GM19351 (cell line): Measurements from ENCODE around the gene TSPAN18.

Source experiments
- ATAC-seq: cut with Tn5 transposase; IDR thresholded peaks from one replicate; pipeline ENCODE4 v1.9.1; 2021; ENCODE audit warnings: mild to moderate bottlenecking, moderate library complexity; ENCODE audit not compliant: unreplicated experiment

TSPAN18 gene

GRCh38 chr11:44950625-44951476 is 224.1 kb downstream of the TSPAN18 start, which contains the start of gene TP53I11:
TSS of gene TP53I11 (minus strand) at chr11:44950883. CDS start at chr11:44938335, 12,548 bp downstream.
- no peak for ATAC-seq

GRCh38 chr11:44952082-44952481 is 225.3 kb downstream of the TSPAN18 start:
- ATAC-seq, result no peak

GRCh38 chr11:44952500-44953260 is 225.9 kb downstream of the TSPAN18 start:
- no peak for ATAC-seq

DNA sequence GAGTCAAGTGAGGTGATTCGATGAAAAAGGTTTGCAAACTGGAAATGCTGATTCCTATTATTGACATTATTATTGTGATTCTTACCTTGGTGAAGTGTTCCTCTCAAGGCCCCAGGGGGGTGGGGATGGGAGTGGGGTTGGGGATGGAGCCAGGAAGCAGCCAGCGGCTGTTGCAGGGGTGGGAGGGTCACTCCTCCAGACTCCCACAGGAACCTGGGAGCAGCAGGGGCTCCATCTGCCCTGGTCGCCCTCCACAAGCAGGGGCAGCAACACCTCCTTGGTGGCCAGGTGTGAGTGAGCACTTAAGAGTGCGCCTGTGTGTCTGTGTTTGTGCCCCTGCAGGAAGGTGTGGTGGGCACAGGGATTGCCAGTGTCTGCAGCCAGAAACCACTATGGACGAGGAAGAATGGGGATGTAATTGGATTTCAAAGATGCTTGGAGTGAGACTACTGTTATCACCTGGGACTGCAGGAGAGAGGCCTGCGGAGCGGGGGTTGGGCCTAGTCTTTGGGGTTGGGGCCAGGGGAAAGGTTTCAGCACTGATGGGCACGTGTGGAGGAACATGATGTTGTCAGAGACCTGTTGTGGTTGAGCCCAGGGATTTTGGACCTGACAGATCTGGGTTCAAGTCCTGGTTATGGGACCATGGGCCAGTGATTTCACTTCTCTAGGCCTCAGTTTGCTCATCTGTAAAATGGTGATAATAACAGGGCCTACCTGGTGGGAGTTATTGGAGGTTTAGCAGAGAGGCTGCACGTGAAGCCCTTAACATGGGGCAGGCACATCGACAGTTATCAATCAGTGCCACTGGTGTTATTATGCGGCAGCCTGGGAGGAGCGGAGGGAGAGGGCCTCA is 227.5 kb downstream of the TSPAN18 start:
- ATAC-seq, result no peak

- ATAC-seq, result no peak
Measured at GRCh38 chr11:44955015-44955738, 228.4 kb downstream of the TSPAN18 start.

GRCh38 chr11:44957040-44957515 is 230.3 kb downstream of the TSPAN18 start:
- ATAC-seq, result no peak

DNA sequence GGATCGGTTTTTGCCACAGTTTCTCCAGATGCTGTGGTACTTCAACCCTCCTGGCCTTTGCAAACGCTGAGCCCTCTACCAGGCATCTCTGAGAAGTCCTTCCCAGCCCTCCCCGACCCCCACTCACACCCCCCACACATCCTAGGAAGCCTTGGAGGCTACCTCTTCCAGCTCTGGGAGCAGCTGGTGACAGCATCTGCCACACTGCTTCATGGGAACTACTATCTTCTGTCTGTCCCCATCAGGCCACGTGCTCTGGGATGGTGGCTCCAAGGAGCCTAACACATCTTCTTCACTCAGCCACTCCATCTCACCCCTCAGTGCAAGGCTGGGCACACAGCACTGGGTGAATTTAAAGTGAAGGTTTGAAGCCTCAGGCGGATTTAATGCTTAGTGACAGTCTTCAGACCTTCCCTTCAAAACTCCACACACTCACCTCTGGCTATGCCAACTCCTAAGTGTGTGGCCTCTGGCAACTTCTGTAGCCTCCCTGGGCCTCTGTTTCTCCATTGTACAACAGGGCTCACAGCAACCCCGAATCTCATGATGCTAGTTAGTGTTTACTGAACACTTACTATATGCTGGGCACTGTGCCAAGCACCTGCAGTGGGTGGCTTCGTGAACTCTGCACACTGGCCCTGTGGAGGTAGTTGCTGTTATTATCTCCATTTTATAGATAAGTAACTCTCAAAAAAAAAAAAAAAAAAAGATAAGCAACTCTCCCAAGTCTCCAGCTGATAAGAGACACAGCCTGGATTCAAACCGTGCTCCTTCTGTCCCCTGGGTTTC is 231.2 kb downstream of the TSPAN18 start:
- no peak for ATAC-seq

- ATAC-seq, result no peak
Measured at GRCh38 chr11:44959064-44959463, 232.3 kb downstream of the TSPAN18 start.

GRCh38 chr11:44960200-44960845 is 233.6 kb downstream of the TSPAN18 start:
- ATAC-seq, result no peak

DNA sequence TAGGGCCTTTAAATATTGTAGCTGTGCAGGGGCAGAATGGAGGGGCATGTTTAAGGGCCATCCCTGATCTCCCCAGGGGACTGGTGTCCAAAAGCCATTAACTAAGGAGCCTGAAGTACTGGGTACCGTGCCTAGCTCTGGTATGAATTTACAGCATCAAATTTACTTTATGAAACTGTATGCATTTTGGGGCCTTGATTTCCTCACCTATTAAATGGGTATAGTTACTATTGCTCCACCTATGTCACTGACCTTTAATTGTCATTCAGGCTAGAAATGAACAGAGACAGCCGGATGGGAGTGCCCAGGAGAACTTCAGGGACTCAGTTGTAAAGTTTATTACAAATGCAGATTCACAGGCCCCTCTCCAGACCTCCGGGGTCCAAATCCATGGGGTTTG is 235.7 kb downstream of the TSPAN18 start:
- ATAC-seq, result no peak

GRCh38 chr11:44963136-44963535 is 236.4 kb downstream of the TSPAN18 start:
- ATAC-seq, result no peak

- ATAC-seq, result no peak
Measured at GRCh38 chr11:44963948-44964347, 237.2 kb downstream of the TSPAN18 start.

- ATAC-seq, result no peak
Measured at GRCh38 chr11:44964526-44965209, 237.9 kb downstream of the TSPAN18 start.

GRCh38 chr11:44966694-44967093 is 239.9 kb downstream of the TSPAN18 start:
- ATAC-seq, result no peak

DNA sequence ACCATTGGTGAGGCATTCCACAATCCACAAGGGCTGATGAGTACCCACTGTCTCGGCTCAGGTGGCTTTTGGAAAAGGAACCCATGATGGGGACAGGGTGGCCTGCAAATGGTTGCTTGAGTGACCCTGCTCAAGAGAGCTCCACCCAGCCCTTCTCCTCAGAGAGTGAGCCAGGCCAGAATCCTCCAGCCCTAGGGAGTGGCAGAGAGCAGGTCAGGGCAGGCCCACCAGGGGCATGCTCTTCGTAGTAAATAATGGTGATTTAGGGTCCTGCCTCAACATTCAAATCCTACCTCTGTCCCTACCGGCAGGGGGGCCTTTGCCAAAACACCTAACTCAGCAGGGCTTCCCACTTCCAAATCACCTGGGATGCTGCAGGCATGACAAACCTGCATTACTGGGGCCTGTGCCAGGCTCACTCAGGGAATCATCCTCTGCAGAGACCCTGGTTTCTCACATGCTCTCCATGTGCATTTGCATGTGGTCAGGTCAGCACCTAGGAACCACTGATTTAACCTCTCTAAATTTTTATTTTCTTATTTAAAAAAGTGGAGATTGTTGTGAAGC is 241.3 kb downstream of the TSPAN18 start:
- no peak for ATAC-seq

DNA sequence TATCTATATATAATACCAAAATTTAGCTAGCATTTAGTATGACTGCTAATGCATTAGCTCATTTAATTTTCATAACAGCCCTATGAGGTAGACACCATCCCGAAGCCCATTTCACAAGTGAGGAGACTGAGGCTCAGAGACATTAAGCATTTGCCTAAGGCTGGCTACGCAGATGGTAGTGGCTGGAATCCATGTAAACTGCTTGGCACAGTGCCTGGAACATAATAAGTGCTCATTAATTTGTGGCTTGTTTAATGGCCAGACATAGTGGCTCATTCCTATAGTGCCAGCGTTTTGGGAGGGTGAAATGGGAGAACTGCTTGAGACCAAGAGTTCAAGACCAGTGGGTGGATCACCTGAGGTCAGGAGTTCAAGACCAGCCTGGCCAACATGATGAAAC is 241.7 kb downstream of the TSPAN18 start:
- no peak for ATAC-seq

DNA sequence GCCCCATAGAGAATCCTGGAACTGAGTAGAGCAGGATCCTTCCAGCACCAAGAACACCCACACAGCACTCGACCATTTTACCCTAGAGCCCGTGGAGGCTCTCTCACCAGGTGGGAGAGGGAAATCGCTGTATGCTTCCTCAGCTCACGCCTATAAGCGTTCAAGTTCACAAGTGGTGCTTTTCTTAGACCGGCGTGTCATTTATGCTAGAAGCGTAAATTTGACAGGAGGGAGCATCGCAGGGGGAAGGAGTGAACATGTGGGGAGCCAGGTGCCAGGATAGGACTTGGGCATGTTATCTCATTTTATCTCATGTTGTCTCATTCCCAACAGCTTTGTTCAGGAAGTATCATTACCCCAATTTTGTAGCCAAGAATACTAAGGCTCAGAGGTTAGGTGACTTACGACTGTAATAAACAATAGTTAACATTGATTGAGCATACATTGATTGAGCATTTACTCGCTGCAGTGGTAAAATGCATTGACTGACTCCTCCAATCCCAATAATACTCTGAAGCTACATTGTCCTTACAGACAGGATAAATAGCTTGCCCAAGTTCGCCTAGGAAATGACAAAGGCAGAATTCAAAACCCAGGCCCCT is 243.0 kb downstream of the TSPAN18 start:
- no peak for ATAC-seq

DNA sequence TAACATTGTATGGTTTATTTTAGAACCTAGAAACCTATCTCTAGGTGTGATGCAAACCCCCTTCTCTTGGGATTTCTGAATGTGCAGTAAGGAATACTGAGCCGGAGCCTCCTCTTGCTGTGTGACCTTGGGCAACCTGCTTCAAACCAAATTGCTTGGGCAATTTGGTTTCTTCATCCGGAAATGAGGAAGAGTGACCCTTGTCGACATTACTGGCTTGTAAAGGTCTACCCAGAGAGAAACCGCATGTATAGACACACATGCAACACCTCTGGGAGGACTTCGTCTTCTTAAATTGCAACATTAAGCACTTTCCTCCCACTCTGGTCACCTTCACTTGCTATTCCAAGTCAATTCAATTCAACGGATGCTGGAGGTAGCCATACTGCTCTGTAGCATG is 243.5 kb downstream of the TSPAN18 start:
- ATAC-seq, result no peak
